ENCODE results near the gene ABCG2. TPM values are rescaled to one million over a fixed set of nuclear protein-coding genes. Genes with fewer than 3 reads are reported as not detected.

Gene ABCG2
- total RNA-seq, 1 experiment from 2014 or later: 24.6 TPM

DNA sequence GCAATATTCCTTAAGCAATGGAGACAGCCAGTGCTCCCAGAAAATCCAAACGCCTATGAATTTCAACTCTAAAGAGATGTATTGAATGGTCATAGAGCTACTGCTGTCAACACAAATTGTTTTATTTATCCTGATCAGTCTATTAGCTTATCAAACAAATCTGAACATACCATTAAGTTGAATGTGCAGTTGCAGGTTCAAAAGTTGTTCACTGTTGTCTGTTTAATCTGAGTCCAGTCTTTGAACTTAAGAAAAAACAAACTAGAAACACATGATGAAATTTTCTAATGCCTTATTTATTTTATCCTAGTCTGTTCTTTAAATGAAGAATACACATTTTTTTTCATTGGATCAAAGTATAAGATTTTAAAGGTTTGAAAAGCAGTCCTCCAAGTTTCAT is 77.8 kb downstream of the ABCG2 start:
- CTCF ChIA-PET: no interaction called here
- intact Hi-C loops (cut with micrococcal nuclease; ENCODE audit: unreplicated experiment): no loop called here

GRCh38 chr4:88078579-88078978 is 79.9 kb downstream of the ABCG2 start:
- Histone ChIP-seq H3K9me2 (ENCODE audit: insufficient read depth) (no peaks in the 10 kb centered on the region), H3F3A (ENCODE audit: insufficient read depth, low read depth) (no peaks in the 10 kb centered on the region), H4K20me1 (ENCODE audit: insufficient read depth) (no peaks in the 10 kb centered on the region), H3K27me3 (ENCODE audit: insufficient read depth, low read depth) (no peaks in the 10 kb centered on the region), H3K4me2 (no peak overlapping the region), H3K36me3 (ENCODE audit: low read depth) (no peaks in the 10 kb centered on the region), H3K9me3 (ENCODE audit: insufficient read depth, low read depth) (no peaks in the 10 kb centered on the region), H3K27ac (no peak overlapping the region), H2AFZ (no peak overlapping the region), H3K4me1 (replicated peaks; ENCODE audit: insufficient read depth) (no peaks in the 10 kb centered on the region), H3K79me2 (ENCODE audit: low read depth) (no peaks in the 10 kb centered on the region), H3K4me3 (no peak overlapping the region)
- no peak for DNase-seq
- intact Hi-C loops (cut with micrococcal nuclease; ENCODE audit: unreplicated experiment): no loop called here
- no TSS peak for BruUV-seq (replicated peaks)
- CTCF ChIA-PET: no interaction called here
- POLR2A ChIA-PET (ENCODE audit: unreplicated experiment): no interaction called here
- TF ChIP-seq, protein P1, sequence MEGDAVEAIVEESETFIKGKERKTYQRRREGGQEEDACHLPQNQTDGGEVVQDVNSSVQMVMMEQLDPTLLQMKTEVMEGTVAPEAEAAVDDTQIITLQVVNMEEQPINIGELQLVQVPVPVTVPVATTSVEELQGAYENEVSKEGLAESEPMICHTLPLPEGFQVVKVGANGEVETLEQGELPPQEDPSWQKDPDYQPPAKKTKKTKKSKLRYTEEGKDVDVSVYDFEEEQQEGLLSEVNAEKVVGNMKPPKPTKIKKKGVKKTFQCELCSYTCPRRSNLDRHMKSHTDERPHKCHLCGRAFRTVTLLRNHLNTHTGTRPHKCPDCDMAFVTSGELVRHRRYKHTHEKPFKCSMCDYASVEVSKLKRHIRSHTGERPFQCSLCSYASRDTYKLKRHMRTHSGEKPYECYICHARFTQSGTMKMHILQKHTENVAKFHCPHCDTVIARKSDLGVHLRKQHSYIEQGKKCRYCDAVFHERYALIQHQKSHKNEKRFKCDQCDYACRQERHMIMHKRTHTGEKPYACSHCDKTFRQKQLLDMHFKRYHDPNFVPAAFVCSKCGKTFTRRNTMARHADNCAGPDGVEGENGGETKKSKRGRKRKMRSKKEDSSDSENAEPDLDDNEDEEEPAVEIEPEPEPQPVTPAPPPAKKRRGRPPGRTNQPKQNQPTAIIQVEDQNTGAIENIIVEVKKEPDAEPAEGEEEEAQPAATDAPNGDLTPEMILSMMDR (conservative IDR thresholded peaks at IDR 0.05): no peak
- no peak for TF ChIP-seq EZH2 (IDR thresholded peaks at IDR 0.05; ENCODE audit: low read depth)

More for the DNA sequence above, 77.8 kb downstream of the ABCG2 start:
- TF ChIP-seq EZH2 (IDR thresholded peaks at IDR 0.05; ENCODE audit: low read depth): no peak
- TF ChIP-seq, protein P1 (conservative IDR thresholded peaks at IDR 0.05): no peak
- Histone ChIP-seq H3K27me3 (ENCODE audit: insufficient read depth, low read depth) (no peaks in the 10 kb centered on the region), H2AFZ (no peak overlapping the region), H3K9me2 (ENCODE audit: insufficient read depth) (no peaks in the 10 kb centered on the region), H3K4me1 (replicated peaks; ENCODE audit: insufficient read depth) (no peaks in the 10 kb centered on the region), H3K79me2 (ENCODE audit: low read depth) (no peaks in the 10 kb centered on the region), H4K20me1 (ENCODE audit: insufficient read depth) (no peaks in the 10 kb centered on the region), H3K27ac (no peak overlapping the region), H3K36me3 (ENCODE audit: low read depth) (no peaks in the 10 kb centered on the region), H3K4me2 (no peak overlapping the region), H3K9me3 (ENCODE audit: insufficient read depth, low read depth) (no peaks in the 10 kb centered on the region), H3F3A (ENCODE audit: insufficient read depth, low read depth) (no peaks in the 10 kb centered on the region), H3K4me3 (no peak overlapping the region)
- no peak for DNase-seq
- no TSS peak for BruUV-seq (replicated peaks)
- POLR2A ChIA-PET (ENCODE audit: unreplicated experiment): no interaction called here

DNA sequence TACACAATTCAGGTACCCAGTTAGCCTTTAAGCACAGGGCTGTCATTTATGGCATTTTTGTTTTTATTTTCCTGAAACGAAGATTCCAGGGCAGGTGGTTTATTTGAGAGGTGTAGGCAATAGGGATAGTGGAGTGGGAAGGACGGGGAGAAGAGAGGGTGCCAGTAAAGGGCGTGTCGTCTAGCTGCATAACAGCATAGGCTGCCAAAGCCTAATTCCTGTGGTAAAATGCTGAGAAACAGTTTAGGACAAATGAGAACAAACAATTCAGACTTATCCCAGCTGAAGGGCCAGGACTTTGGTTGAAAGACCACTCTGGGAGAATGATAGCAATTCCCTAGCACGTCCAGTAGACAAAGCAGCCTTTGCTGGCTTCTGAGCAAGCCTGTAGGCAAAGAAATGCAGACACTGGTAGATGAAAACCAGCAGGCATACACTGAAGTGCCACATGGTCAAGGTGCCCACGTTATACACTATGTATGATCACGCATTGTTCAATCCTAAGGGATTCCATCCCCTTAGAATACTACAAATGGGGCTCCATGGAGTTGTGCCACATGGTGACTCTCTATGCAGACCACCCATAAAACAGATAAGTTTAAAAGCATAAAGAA is 80.4 kb downstream of the ABCG2 start:
- H3F3A ChIP-seq (ENCODE audit: insufficient read depth, low read depth): no peaks in the 10 kb centered on the region
- H2AFZ ChIP-seq: no peak overlapping the region
- no peaks in the 10 kb centered on the region for H3K27me3 ChIP-seq (ENCODE audit: insufficient read depth, low read depth)
- DNase-seq: no peak
- no peaks in the 10 kb centered on the region for H3K9me3 ChIP-seq (ENCODE audit: insufficient read depth, low read depth)
- TF ChIP-seq, protein P1 (conservative IDR thresholded peaks at IDR 0.05): no peak
- no peak for TF ChIP-seq EZH2 (IDR thresholded peaks at IDR 0.05; ENCODE audit: low read depth)
- no peak overlapping the region for H3K27ac ChIP-seq
- intact Hi-C loops (cut with micrococcal nuclease; ENCODE audit: unreplicated experiment): no loop called here
- H3K4me2 ChIP-seq: no peak overlapping the region
- no peaks in the 10 kb centered on the region for H3K79me2 ChIP-seq (ENCODE audit: low read depth)
- no peaks in the 10 kb centered on the region for H3K4me1 ChIP-seq (replicated peaks; ENCODE audit: insufficient read depth)
- no peak overlapping the region for H3K4me3 ChIP-seq
- no peaks in the 10 kb centered on the region for H4K20me1 ChIP-seq (ENCODE audit: insufficient read depth)
- ChIA-PET POLR2A (ENCODE audit: unreplicated experiment) (no interaction called here), CTCF (interaction anchor here (0.5 kb wide), 1 partner anchor 386 kb away, joined by 4 read pairs; no protein-coding TSS in a partner anchor)
- no peaks in the 10 kb centered on the region for H3K9me2 ChIP-seq (ENCODE audit: insufficient read depth)
- H3K36me3 ChIP-seq (ENCODE audit: low read depth): no peaks in the 10 kb centered on the region
- no TSS peak for BruUV-seq (replicated peaks)

Measured in PC-9 (cell line).